Heart left ventricle (tissue), 16 donors: ENCODE measurements around the gene CEP89. TPM values are rescaled to one million over a fixed set of nuclear protein-coding genes. Genes with fewer than 3 reads are reported as not detected.
"Not testable (repeated sequence)": the region's sequence is repeated elsewhere in the genome, so short reads cannot be mapped to it uniquely, and the experiment has no call there.

ENCODE experiments used
- ATAC-seq, 4 donors: fragments of 200-7000 bp; cut with Tn5 transposase; one replicate each; pipeline ENCODE4 v1.9.1; 2020 to 2022; ENCODE audit warnings: moderate library complexity in 4 of 4, mild to moderate bottlenecking in 3 of 4, moderate number of reproducible peaks in 1 of 4
- DNase-seq, 5 donors: peaks; one replicate each; pipeline ENCODE4 v3.0.0-alpha.2; 2020
- H3K27ac ChIP-seq, 12 donors: fragments of 200-600 bp; sonication (generic) in 4 of 12; one replicate each; pipeline versions ENCODE4 v1.5.0 to v1.8.0; 2016 to 2022; ENCODE audit warnings: mild to moderate bottlenecking in 2 of 12
- H3K27me3 ChIP-seq, 9 donors: fragments of 200-600 bp; sonication (generic) in 2 of 9; one replicate each; pipeline versions ENCODE4 v1.5.1 to v1.8.0; 2016 to 2022; ENCODE audit warnings: mild to moderate bottlenecking in 3 of 9
- H3K36me3 ChIP-seq, 9 donors: fragments of 200-600 bp; sonication (generic) in 2 of 9; one replicate each; pipeline versions ENCODE4 v1.5.0 to v1.8.0; 2018 to 2022; ENCODE audit warnings: mild to moderate bottlenecking in 2 of 9
- H3K4me1 ChIP-seq, 12 donors: fragments of 200-600 bp; sonication (generic) in 4 of 12; one replicate each; pipeline versions ENCODE4 v1.5.0 to v1.8.0; 2016 to 2022; ENCODE audit warnings: mild to moderate bottlenecking in 3 of 12
- H3K4me3 ChIP-seq, 12 donors: fragments of 200-600 bp; sonication (generic) in 4 of 12; one replicate each; pipeline versions ENCODE4 v1.5.0 to v1.8.0; 2017 to 2022; ENCODE audit warnings: mild to moderate bottlenecking in 9 of 12, moderate library complexity in 4 of 12
- H3K9me3 ChIP-seq, 12 donors: fragments of 200-600 bp; sonication (generic) in 4 of 12; one replicate each; pipeline versions ENCODE4 v1.5.0 to v1.8.0; 2016 to 2022; ENCODE audit warnings: mild to moderate bottlenecking in 1 of 12
- POLR2A ChIP-seq, 2 donors: fragments of 450-650 bp; IDR thresholded peaks; one replicate each; pipeline ENCODE4 v1.6.1; 2017; ENCODE audit warnings: antibody characterized with exemption in 2 of 2, mild to moderate bottlenecking in 2 of 2, moderate library complexity in 2 of 2
- WGBS, 4 donors: extraction: QIAGEN DNeasy Blood & Tissue Kit in 2 of 4; methylation state at CpG; one replicate each; pipeline versions ENCODE4 v1.1.5 to v1.1.7; 2013 to 2018; 5-methylcytosine and 5-hydroxymethylcytosine counted together
- intact Hi-C, 10 donors: fragments of 100-400 bp; cut with DNase I; formaldehyde crosslinking; loops; one replicate each; pipeline versions ENCODE4 v1.11.1 to v1.14.2; 2022
- polyA plus RNA-seq, 2 donors: library from polyadenylated mRNA; stranded (reverse); fragments of 200-250 nt; gene quantifications; one replicate each; pipeline ENCODE4 v1.2.3, GENCODE V29; 2013
- total RNA-seq, 9 donors: library from RNA; depleted of rRNA in 2 of 9; stranded (reverse); fragments of >200 nt in 2 of 9; fragmentation: NEBNext Ultra II Directional in 3 of 9; extraction: Animal tissue kit (Norgen Biotek cat#: 25700) in 3 of 9; gene quantifications; one replicate each; pipeline versions ENCODE4 v1.1.0 to v1.2.4, GENCODE V29; 2016 to 2023
- TF ChIP-seq, protein P1 (sequence below), 12 donors: fragments of 200-600 bp; sonication (generic) in 4 of 12; IDR thresholded peaks; one replicate each; pipeline versions ENCODE4 v1.5.0 to v1.8.0; 2018 to 2022; ENCODE audit warnings: antibody characterized with exemption in 12 of 12, mild to moderate bottlenecking in 5 of 12
- donor health status: ischemic (EF 13 %, LVEDD 7.1; RV severe dilation, severe dysfunction).
- donor health status: healthy with polysubstance abuse.
- donor health status: DM: no; HTN: yes; CAD: no.
- donor health status: DM: no; HTN: no; CAD: no.
- donor health status: ischemic (EF 25% LVEDD 6.9; RV normal size, moderate dysfunction).
- donor health status: ischemic (EF 25% LVEDD 5.7; RV mildly dilated, moderate dysfunction).
- donor health status: healthy.
- donor health status: DM: yes; HTN: yes; CAD: no.
- donor health status: ischemic (EF 35%, LVEDD 5.7; RV mildly dilated, moderate dysfunction).
- donor health status: nonischemic (EF 11% LVEDD 7.7; RV severe dilation, severe dysfunction).
- donor health status: DM: yes; HTN: yes; CAD: no.
- donor health status: PGD.
- donor health status: ischemic (EF 29% LVEDD 5.4; RV normal size, mild dysfunction).
- donor health status: nonischemic (EF 23%, LVEDD 6.1; RV moderate dilation, normal function).

Gene CEP89
- total and polyA plus RNA-seq, 11 donors = 5.4 to 16.0 (median 12.0) TPM

DNA sequence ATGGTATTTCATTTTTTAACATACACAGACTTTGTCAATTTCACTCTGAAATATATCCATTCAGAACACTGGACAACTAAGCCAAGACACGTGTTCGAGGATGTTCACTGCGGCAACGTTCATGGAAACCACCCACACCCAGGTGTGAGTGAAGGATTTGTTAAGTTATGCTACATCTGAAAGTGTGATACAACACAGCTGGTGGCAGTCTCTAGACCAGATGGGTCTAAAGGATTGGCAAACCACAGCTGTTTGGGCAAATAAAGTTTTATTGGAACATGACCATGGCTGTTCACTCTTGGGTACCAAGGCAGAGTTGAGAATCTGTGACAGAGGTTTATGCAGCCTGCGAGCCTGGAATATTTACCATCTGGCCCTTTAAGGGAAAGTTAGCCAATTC is 114.2 kb downstream of the CEP89 start:
- no peaks in the 10 kb centered on the region for H3K36me3 ChIP-seq
- no peak for ATAC-seq
- H3K4me3 ChIP-seq = no peak overlapping the region
- TF ChIP-seq, protein P1, sequence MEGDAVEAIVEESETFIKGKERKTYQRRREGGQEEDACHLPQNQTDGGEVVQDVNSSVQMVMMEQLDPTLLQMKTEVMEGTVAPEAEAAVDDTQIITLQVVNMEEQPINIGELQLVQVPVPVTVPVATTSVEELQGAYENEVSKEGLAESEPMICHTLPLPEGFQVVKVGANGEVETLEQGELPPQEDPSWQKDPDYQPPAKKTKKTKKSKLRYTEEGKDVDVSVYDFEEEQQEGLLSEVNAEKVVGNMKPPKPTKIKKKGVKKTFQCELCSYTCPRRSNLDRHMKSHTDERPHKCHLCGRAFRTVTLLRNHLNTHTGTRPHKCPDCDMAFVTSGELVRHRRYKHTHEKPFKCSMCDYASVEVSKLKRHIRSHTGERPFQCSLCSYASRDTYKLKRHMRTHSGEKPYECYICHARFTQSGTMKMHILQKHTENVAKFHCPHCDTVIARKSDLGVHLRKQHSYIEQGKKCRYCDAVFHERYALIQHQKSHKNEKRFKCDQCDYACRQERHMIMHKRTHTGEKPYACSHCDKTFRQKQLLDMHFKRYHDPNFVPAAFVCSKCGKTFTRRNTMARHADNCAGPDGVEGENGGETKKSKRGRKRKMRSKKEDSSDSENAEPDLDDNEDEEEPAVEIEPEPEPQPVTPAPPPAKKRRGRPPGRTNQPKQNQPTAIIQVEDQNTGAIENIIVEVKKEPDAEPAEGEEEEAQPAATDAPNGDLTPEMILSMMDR (IDR thresholded peaks at IDR 0.05) = no peak
- no peak for TF ChIP-seq POLR2A (IDR thresholded peaks at IDR 0.05)
- H3K9me3 ChIP-seq = no peaks in the 10 kb centered on the region
- no peak overlapping the region for H3K27ac ChIP-seq
- no peak for DNase-seq
- intact Hi-C loops = no loop called here
- H3K27me3 ChIP-seq = no peaks in the 10 kb centered on the region
- WGBS, 4 donors = 84 to 92% (median 87%) methylated on average over 5 of the region's 5 CpGs
- no peaks in the 10 kb centered on the region for H3K4me1 ChIP-seq

DNA sequence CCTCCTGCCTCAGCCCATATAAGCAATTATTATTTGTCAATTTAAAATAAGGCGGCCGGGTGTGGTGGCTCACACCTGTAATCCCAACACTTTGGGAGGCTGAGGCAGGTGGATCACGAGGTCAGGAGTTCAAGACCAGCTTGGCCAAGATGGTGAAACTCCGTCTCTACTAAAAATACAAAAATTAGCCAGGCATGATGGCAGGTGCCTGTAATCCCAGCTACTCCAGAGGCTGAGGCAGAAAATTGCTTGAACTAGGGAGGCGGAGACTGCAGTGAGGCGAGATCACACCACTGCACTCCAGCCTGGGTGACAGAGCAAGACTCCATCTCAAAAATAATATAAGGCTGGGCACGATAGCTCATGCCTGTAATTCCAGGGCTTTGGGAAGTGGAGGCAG is 114.9 kb downstream of the CEP89 start:
- DNase-seq, intact Hi-C loops, H3K4me3 ChIP-seq, ATAC-seq, H3K36me3 ChIP-seq, H3K9me3 ChIP-seq, H3K27me3 ChIP-seq, H3K4me1 ChIP-seq, H3K27ac ChIP-seq: not testable (repeated sequence)
- 93 to 95% (median 95%) methylated on average over 7 of the region's 7 CpGs for WGBS, 4 donors

DNA sequence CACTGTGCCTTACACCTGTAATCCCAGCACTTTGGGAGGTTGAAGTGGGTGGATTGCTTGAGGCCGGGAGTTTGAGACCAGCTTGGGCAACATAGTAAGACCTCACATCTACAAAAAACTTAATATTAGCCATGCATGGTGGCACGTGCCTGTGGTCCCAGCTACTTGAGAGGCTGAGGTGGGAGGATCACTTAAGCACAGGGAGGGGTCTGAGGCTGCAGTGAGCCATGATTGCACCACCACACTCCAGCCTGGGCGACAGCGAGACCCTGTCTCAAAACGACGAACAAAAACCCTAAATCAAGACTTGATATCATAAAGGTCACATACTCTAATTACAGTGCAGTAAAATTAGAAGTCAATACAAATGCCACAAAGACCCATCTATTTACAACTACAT is 119.5 kb downstream of the CEP89 start:
- 88 to 96% (median 90%) methylated on average over 6 of the region's 6 CpGs for WGBS, 4 donors
- intact Hi-C loops = no loop called here

DNA sequence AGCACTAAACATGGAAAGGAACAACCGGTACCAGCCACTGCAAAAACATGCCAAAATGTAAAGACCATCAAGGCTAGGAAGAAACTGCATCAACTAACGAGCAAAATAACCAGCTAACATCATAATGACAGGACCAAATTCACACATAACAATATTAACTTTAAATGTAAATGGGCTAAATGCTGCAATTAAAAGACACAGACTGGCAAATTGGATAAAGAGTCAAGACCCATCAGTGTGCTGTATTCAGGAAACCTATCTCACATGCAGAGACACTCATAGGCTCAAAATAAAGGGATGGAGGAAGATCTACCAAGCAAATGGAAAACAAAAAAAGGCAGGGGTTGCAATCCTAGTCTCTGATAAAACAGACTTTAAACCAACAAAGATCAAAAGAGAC is 123.7 kb downstream of the CEP89 start:
- intact Hi-C loops, DNase-seq, H3K27ac ChIP-seq, H3K27me3 ChIP-seq, H3K4me3 ChIP-seq, H3K36me3 ChIP-seq, ATAC-seq, H3K4me1 ChIP-seq, H3K9me3 ChIP-seq: not testable (repeated sequence)
- 50 to 80% methylated on average over 1 of the region's 2 CpGs; no CpG with 5 or more reads in 2 of the 4 donors for WGBS, 4 donors

More for the DNA sequence above, 119.5 kb downstream of the CEP89 start:
- Histone ChIP-seq H3K4me1 (no peaks in the 10 kb centered on the region), H3K27ac (no peak overlapping the region), H3K36me3 (no peaks in the 10 kb centered on the region), H3K27me3 (no peaks in the 10 kb centered on the region), H3K4me3 (no peak overlapping the region), H3K9me3 (no peaks in the 10 kb centered on the region)
- DNase-seq (no peak), ATAC-seq (no peak)
- TF ChIP-seq POLR2A (IDR thresholded peaks at IDR 0.05) = no peak
- TF ChIP-seq, protein P1 (IDR thresholded peaks at IDR 0.05) = no peak

DNA sequence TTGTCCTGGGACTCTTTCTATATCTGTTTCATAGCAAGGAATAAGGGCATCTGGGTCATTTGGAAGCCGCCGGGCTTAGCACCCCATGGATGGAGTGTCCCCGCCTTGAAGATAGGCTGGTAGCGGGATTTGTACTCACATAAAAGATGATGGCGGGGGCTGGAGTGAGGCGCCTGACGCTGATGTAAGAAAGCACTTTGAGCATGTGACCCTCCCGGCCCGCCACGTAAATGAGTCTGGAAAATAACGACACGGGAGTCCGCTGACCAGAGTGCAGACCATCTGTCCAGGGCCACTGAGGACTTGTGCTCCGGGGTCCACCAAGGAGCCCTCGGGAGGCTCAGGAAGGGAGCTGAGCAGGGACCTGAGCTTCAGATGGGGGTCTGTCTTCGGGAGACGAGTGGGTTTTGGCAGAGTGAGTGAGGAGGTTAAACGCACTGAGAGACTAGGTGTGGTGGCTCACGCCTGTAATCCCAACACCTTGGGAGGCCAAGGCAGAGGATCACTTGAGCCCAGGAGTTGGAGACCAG is 128.0 kb downstream of the CEP89 start:
- Histone ChIP-seq H3K9me3 (peaks cover 0 to 20% (median 10%) of the 10 kb centered on the region in 12 donors), H3K4me1 (no peaks in the 10 kb centered on the region), H3K27me3 (no peaks in the 10 kb centered on the region), H3K36me3 (peaks cover 0 to 4% (median 0%) of the 10 kb centered on the region in 9 donors), H3K4me3 (no peak overlapping the region), H3K27ac (no peak overlapping the region)
- intact Hi-C loops = no loop called here
- ATAC-seq = no peak
- no peak for DNase-seq
- WGBS, 4 donors = 92 to 96% (median 93%) methylated on average over 19 of the region's 19 CpGs
- TF ChIP-seq POLR2A (IDR thresholded peaks at IDR 0.05) = no peak
- TF ChIP-seq, protein P1 (IDR thresholded peaks at IDR 0.05) = no peak
